Activated CD8-positive, alpha-beta T cell treated with anti-CD3 and anti-CD28 coated beads, Interleukin-2, amount 10 ng/mL, durations not matched to agents 7 days and 5 days (primary cell): ENCODE measurements around the gene BRAT1. TPM values are rescaled to one million over a fixed set of nuclear protein-coding genes. Genes with fewer than 3 reads are reported as not detected.
A peak's percentile ranks its signal among the peaks of the same experiment; 100 is the strongest.

Source experiments
- ATAC-seq: fragments of 150-1000 bp; cut with Tn5 transposase; one replicate; pipeline ENCODE4 v1.10.0; 2021; ENCODE audit warnings: moderate library complexity
- CTCF ChIA-PET: fragments of 350-600 bp; sonication (Branson Sonifier 250); formaldehyde crosslinking; loops from one replicate; lab custom pipeline; 2021; ENCODE audit warnings: antibody characterized with exemption; lab: Charles Lee
- POLR2A ChIA-PET: fragments of 350-600 bp; sonication (Branson Sonifier 250); formaldehyde crosslinking; loops from one replicate; lab custom pipeline; 2021; ENCODE audit warnings: antibody characterized with exemption; lab: Charles Lee
- DNase-seq: peaks from one replicate; pipeline ENCODE4 v3.0.0-alpha.2; 2020
- H3K27ac Mint-ChIP-seq: one replicate; pipeline ENCODE4 v1.8.0; 2021; ENCODE audit warnings: mild to moderate bottlenecking, mixed read lengths
- H3K27me3 Mint-ChIP-seq: one replicate; pipeline ENCODE4 v1.8.0; 2021; ENCODE audit warnings: low read depth, mixed read lengths
- H3K36me3 Mint-ChIP-seq: one replicate; pipeline ENCODE4 v1.8.0; 2021; ENCODE audit warnings: low read depth, mixed read lengths
- H3K4me1 Mint-ChIP-seq: one replicate; pipeline ENCODE4 v1.8.0; 2021; ENCODE audit warnings: low read depth, mixed read lengths
- H3K4me3 Mint-ChIP-seq: one replicate; pipeline ENCODE4 v1.8.0; 2021; ENCODE audit warnings: mild to moderate bottlenecking, mixed read lengths
- H3K9me3 Mint-ChIP-seq: one replicate; pipeline ENCODE4 v1.8.0; 2022; ENCODE audit warnings: mixed read lengths; ENCODE audit not compliant: insufficient read depth
- total RNA-seq, 2 experiments: library from RNA; stranded (reverse); gene quantifications; one replicate each; pipeline ENCODE4 v1.2.3, GENCODE V29; 2021

BRAT1 gene
- 10 to 100 TPM; 39.4 to 40.7 TPM for total RNA-seq

GRCh38 chr7:2555121-2556052 is at the start of gene BRAT1:
Gene BRAT1, minus strand, starts transcription at chr7:2555524. Its CDS starts 1,093 bp downstream, at chr7:2554431.
- H3K27ac Mint-ChIP-seq = peak within 1 kb of the TSS; percentile 97
- DNase-seq = peak; percentile 98
- ChIA-PET CTCF (interaction anchor here (0.6 to 4.9 kb wide), 6 partner anchors 9 to 155 kb away, joined by 3 to 23 read pairs (median 4); partner anchors contain the start of gene TTYH3), POLR2A (interaction anchor here (0.9 to 1.6 kb wide), 4 partner anchors 12 to 104 kb away, joined by 3 to 5 read pairs (median 3); no protein-coding TSS in a partner anchor)
- H3K4me3 Mint-ChIP-seq = peak within 1 kb of the TSS; percentile 86
- no peaks in the 10 kb centered on the region for H3K27me3 Mint-ChIP-seq
- ATAC-seq = peak; percentile 88
- peaks cover 25% of the 10 kb centered on the region for H3K36me3 Mint-ChIP-seq
- H3K4me1 Mint-ChIP-seq = peaks cover 50% of the 10 kb centered on the region
- no peaks in the 10 kb centered on the region for H3K9me3 Mint-ChIP-seq

- CTCF ChIA-PET = no interaction called here
- no peak for ATAC-seq
- Mint-ChIP-seq H3K4me1 (peaks cover 13% of the 10 kb centered on the region), H3K27me3 (peaks cover 3% of the 10 kb centered on the region), H3K36me3 (peaks cover 1% of the 10 kb centered on the region), H3K9me3 (no peaks in the 10 kb centered on the region), H3K27ac (no peak overlapping the region), H3K4me3 (no peak overlapping the region)
- POLR2A ChIA-PET = no interaction called here
- no peak for DNase-seq
These were observed 49.4 kb upstream of the BRAT1 start for GRCh38 chr7:2604608-2605174.

GRCh38 chr7:2603044-2603965 is 48.0 kb upstream of the BRAT1 start:
- Mint-ChIP-seq H3K9me3 (no peaks in the 10 kb centered on the region), H3K27ac (no peak overlapping the region), H3K36me3 (peaks cover 6% of the 10 kb centered on the region), H3K4me1 (peaks cover 5% of the 10 kb centered on the region), H3K4me3 (no peak overlapping the region), H3K27me3 (peaks cover 3% of the 10 kb centered on the region)
- ChIA-PET CTCF (interaction anchor here (0.9 kb wide), 1 partner anchor 107 kb away, joined by 3 read pairs; no protein-coding TSS in a partner anchor), POLR2A (no interaction called here)
- DNase-seq (no peak), ATAC-seq (no peak)

GRCh38 chr7:2602406-2603043 is 47.2 kb upstream of the BRAT1 start:
- ChIA-PET POLR2A (interaction anchor here (0.5 to 0.7 kb wide), 2 partner anchors 9 to 247 kb away, joined by 3 read pairs; no protein-coding TSS in a partner anchor), CTCF (interaction anchor here (0.9 kb wide), 1 partner anchor 107 kb away, joined by 3 read pairs; no protein-coding TSS in a partner anchor)
- H3K9me3 Mint-ChIP-seq = no peaks in the 10 kb centered on the region
- ATAC-seq = no peak
- peaks cover under 1% of the 10 kb centered on the region for H3K4me1 Mint-ChIP-seq
- no peak for DNase-seq
- no peak overlapping the region for H3K27ac Mint-ChIP-seq
- H3K36me3 Mint-ChIP-seq = peaks cover 6% of the 10 kb centered on the region
- H3K27me3 Mint-ChIP-seq = no peaks in the 10 kb centered on the region
- H3K4me3 Mint-ChIP-seq = no peak overlapping the region

- ChIA-PET POLR2A (interaction anchor here (0.5 to 0.7 kb wide), 2 partner anchors 10 to 247 kb away, joined by 3 read pairs; no protein-coding TSS in a partner anchor), CTCF (interaction anchor here (0.9 kb wide), 1 partner anchor 108 kb away, joined by 3 read pairs; no protein-coding TSS in a partner anchor)
These were observed 46.6 kb upstream of the BRAT1 start for GRCh38 chr7:2601907-2602306.

GRCh38 chr7:2601065-2601464 is 45.7 kb upstream of the BRAT1 start:
- no peak for ATAC-seq
- Mint-ChIP-seq H3K27ac (no peak overlapping the region), H3K36me3 (peaks cover 6% of the 10 kb centered on the region), H3K4me1 (no peaks in the 10 kb centered on the region), H3K27me3 (no peaks in the 10 kb centered on the region), H3K9me3 (no peaks in the 10 kb centered on the region), H3K4me3 (no peak overlapping the region)
- ChIA-PET CTCF (no interaction called here), POLR2A (no interaction called here)
- DNase-seq = no peak

More at GRCh38 chr7:2601907-2602306, 46.6 kb upstream of the BRAT1 start:
- Mint-ChIP-seq H3K4me3 (no peak overlapping the region), H3K27me3 (no peaks in the 10 kb centered on the region), H3K36me3 (peaks cover 6% of the 10 kb centered on the region), H3K27ac (no peak overlapping the region), H3K9me3 (no peaks in the 10 kb centered on the region), H3K4me1 (no peaks in the 10 kb centered on the region)
- ATAC-seq (no peak), DNase-seq (no peak)

GRCh38 chr7:2598154-2598823 is 43.0 kb upstream of the BRAT1 start:
- no peak for ATAC-seq
- H3K4me1 Mint-ChIP-seq = no peaks in the 10 kb centered on the region
- H3K4me3 Mint-ChIP-seq = no peak overlapping the region
- peaks cover 6% of the 10 kb centered on the region for H3K36me3 Mint-ChIP-seq
- no peak overlapping the region for H3K27ac Mint-ChIP-seq
- CTCF ChIA-PET = no interaction called here
- no peaks in the 10 kb centered on the region for H3K27me3 Mint-ChIP-seq
- no peaks in the 10 kb centered on the region for H3K9me3 Mint-ChIP-seq
- DNase-seq = no peak
- POLR2A ChIA-PET = no interaction called here

GRCh38 chr7:2597273-2597640 is 41.9 kb upstream of the BRAT1 start:
- H3K9me3 Mint-ChIP-seq = no peaks in the 10 kb centered on the region
- no peak for DNase-seq
- H3K4me1 Mint-ChIP-seq = no peaks in the 10 kb centered on the region
- ChIA-PET CTCF (no interaction called here), POLR2A (no interaction called here)
- peaks cover 9% of the 10 kb centered on the region for H3K36me3 Mint-ChIP-seq
- no peak for ATAC-seq
- no peak overlapping the region for H3K27ac Mint-ChIP-seq
- no peaks in the 10 kb centered on the region for H3K27me3 Mint-ChIP-seq
- H3K4me3 Mint-ChIP-seq = no peak overlapping the region

- H3K9me3 Mint-ChIP-seq = no peaks in the 10 kb centered on the region
- POLR2A ChIA-PET = no interaction called here
- H3K36me3 Mint-ChIP-seq = peaks cover 9% of the 10 kb centered on the region
- H3K27ac Mint-ChIP-seq = no peak overlapping the region
- no peak overlapping the region for H3K4me3 Mint-ChIP-seq
- no peaks in the 10 kb centered on the region for H3K4me1 Mint-ChIP-seq
- no peaks in the 10 kb centered on the region for H3K27me3 Mint-ChIP-seq
- ATAC-seq (no peak), DNase-seq (no peak)
- CTCF ChIA-PET = interaction anchor here (1.0 kb wide), 1 partner anchor 12 kb away, joined by 5 read pairs; no protein-coding TSS in a partner anchor
These were observed 41.3 kb upstream of the BRAT1 start for GRCh38 chr7:2596464-2597272.

- Mint-ChIP-seq H3K27ac (no peak overlapping the region), H3K27me3 (no peaks in the 10 kb centered on the region), H3K4me3 (no peak overlapping the region), H3K4me1 (no peaks in the 10 kb centered on the region), H3K9me3 (no peaks in the 10 kb centered on the region), H3K36me3 (peaks cover 10% of the 10 kb centered on the region)
- ChIA-PET POLR2A (no interaction called here), CTCF (no interaction called here)
- no peak for DNase-seq
- no peak for ATAC-seq
These were observed 40.0 kb upstream of the BRAT1 start for GRCh38 chr7:2595258-2595860.
